ENCODE results near the gene KLK10.
"Not testable (repeated sequence)": the region's sequence is repeated elsewhere in the genome, so short reads cannot be mapped to it uniquely, and the experiment has no call there.

KLK10 gene

GRCh38 chr19:51001515-51001914, 18.0 kb downstream of the KLK10 start, which contains the start of gene KLK8:
KLK8 (minus strand) TSS chr19:51001604; CDS start chr19:51001167, 437 bp downstream.
- no peak for DNase-seq (ENCODE audit: low spot score)

- DNase-seq (ENCODE audit: low spot score): peak; percentile 63
Observed at GRCh38 chr19:51000981-51001380, 18.5 kb downstream of the KLK10 start.

GRCh38 chr19:51000426-51000825, 19.1 kb downstream of the KLK10 start:
- no peak for DNase-seq (ENCODE audit: low spot score)

- no peak for DNase-seq (ENCODE audit: low spot score)
Observed at GRCh38 chr19:50998686-50999085, 20.8 kb downstream of the KLK10 start.

GRCh38 chr19:50998061-50998460, 21.4 kb downstream of the KLK10 start:
- DNase-seq (ENCODE audit: low spot score): no peak

- DNase-seq (ENCODE audit: low spot score): no peak
Observed at GRCh38 chr19:50994129-50994528, 25.4 kb downstream of the KLK10 start.

GRCh38 chr19:50992666-50993035, 26.9 kb downstream of the KLK10 start:
- no peak for DNase-seq (ENCODE audit: low spot score)

GRCh38 chr19:50984416-50984815, 35.1 kb downstream of the KLK10 start:
- DNase-seq (ENCODE audit: low spot score): not testable (repeated sequence)

- no peak for DNase-seq (ENCODE audit: low spot score)
Observed at GRCh38 chr19:50983625-50984292, 35.8 kb downstream of the KLK10 start, which contains the start of gene KLK7. KLK7 (minus strand) TSS chr19:50983917; CDS start chr19:50982399, 1,518 bp downstream.

- no peak for DNase-seq (ENCODE audit: low spot score)
Observed at GRCh38 chr19:50982186-50982585, 37.3 kb downstream of the KLK10 start.

- no peak for DNase-seq (ENCODE audit: low spot score)
Observed at GRCh38 chr19:50981587-50982146, 37.8 kb downstream of the KLK10 start.

GRCh38 chr19:50980208-50980607, 39.3 kb downstream of the KLK10 start:
- DNase-seq (ENCODE audit: low spot score): no peak

GRCh38 chr19:50979758-50980157, 39.8 kb downstream of the KLK10 start:
- DNase-seq (ENCODE audit: low spot score): no peak

- DNase-seq (ENCODE audit: low spot score): no peak
Observed at GRCh38 chr19:50978772-50979390, 40.6 kb downstream of the KLK10 start.

GRCh38 chr19:50977626-50978025, 41.9 kb downstream of the KLK10 start:
- DNase-seq (ENCODE audit: low spot score): no peak

GRCh38 chr19:50975766-50976165, 43.7 kb downstream of the KLK10 start:
- DNase-seq (ENCODE audit: low spot score): no peak

GRCh38 chr19:50974702-50975556, 44.6 kb downstream of the KLK10 start:
- no peak for DNase-seq (ENCODE audit: low spot score)

GRCh38 chr19:50972795-50973376, 46.6 kb downstream of the KLK10 start:
- DNase-seq (ENCODE audit: low spot score): no peak

- not testable (repeated sequence) for DNase-seq (ENCODE audit: low spot score)
Observed at GRCh38 chr19:50969810-50970209, 49.7 kb downstream of the KLK10 start.

GRCh38 chr19:50969413-50969760, 50.1 kb downstream of the KLK10 start, which contains the start of gene KLK6:
KLK6 (minus strand) TSS chr19:50969591; CDS start chr19:50968104, 1,487 bp downstream.
- DNase-seq (ENCODE audit: low spot score): no peak

- DNase-seq (ENCODE audit: low spot score): no peak
Observed at GRCh38 chr19:50968716-50969412, 50.6 kb downstream of the KLK10 start.
